Keratinocyte (primary cell): ENCODE measurements around the gene USP12. TPM values are rescaled to one million over a fixed set of nuclear protein-coding genes. Genes with fewer than 3 reads are reported as not detected.

Experiments
- DNase-seq: peaks from one replicate; pipeline ENCODE4 v3.0.0-alpha.2; 2011; ENCODE audit warnings: low read depth, missing footprints, low spot score
- FAIRE-seq: peaks from 2 replicates; lab custom pipeline; 2011; peaks lifted over from hg19 to GRCh38; lab: Jason Lieb, UNC
- H2AFZ ChIP-seq: 2 replicates; pipeline ENCODE4 v1.6.0; 2012; ENCODE audit warnings: low read length, control low read depth, inconsistent platforms; ENCODE audit not compliant: control insufficient read depth
- H3K27ac ChIP-seq: 2 replicates; pipeline ENCODE4 v1.5.1; 2011; ENCODE audit warnings: low read length; ENCODE audit not compliant: control insufficient read depth, insufficient read depth
- H3K27me3 ChIP-seq: 3 replicates; pipeline ENCODE4 v1.6.0; 2011; ENCODE audit warnings: low read length; ENCODE audit not compliant: control insufficient read depth, insufficient read depth; ENCODE audit errors: extremely low read depth
- H3K36me3 ChIP-seq, 2 experiments: 2 replicates in 1 of 2; 3 replicates in 1 of 2; pipeline ENCODE4 v1.5.1; 2011; ENCODE audit warnings: low read length in 2 of 2, mild to moderate bottlenecking in 1 of 2; ENCODE audit not compliant: control insufficient read depth in 2 of 2, insufficient read depth in 2 of 2; ENCODE audit errors: extremely low read depth in 1 of 2
- H3K4me1 ChIP-seq: 3 replicates; pipeline ENCODE4 v1.5.1; 2011; ENCODE audit warnings: low read length; ENCODE audit not compliant: control insufficient read depth, insufficient read depth; ENCODE audit errors: extremely low read depth
- H3K4me2 ChIP-seq: 3 replicates; pipeline ENCODE4 v1.6.0; 2011; ENCODE audit warnings: low read depth, low read length; ENCODE audit not compliant: control insufficient read depth, insufficient read depth; ENCODE audit errors: extremely low read depth
- H3K4me3 ChIP-seq, 3 experiments: fragments of 200-600 bp in 1 of 3; sonication (generic) in 1 of 3; 2 replicates in 2 of 3; 3 replicates in 1 of 3; pipeline ENCODE4 v1.5.1; 2011 to 2016; ENCODE audit warnings: low read length in 3 of 3, mild to moderate bottlenecking in 3 of 3, control low read depth in 2 of 3, inconsistent platforms in 1 of 3, low read depth in 1 of 3, mixed read lengths in 1 of 3, mixed run types in 1 of 3, moderate library complexity in 1 of 3; ENCODE audit not compliant: control insufficient read depth in 2 of 3, insufficient read depth in 2 of 3; ENCODE audit errors: extremely low read depth in 1 of 3
- H3K79me2 ChIP-seq: 2 replicates; pipeline ENCODE4 v1.6.0; 2012; ENCODE audit warnings: low read length; ENCODE audit not compliant: control insufficient read depth, insufficient read depth
- H3K9ac ChIP-seq: 3 replicates; pipeline ENCODE4 v1.6.0; 2011; ENCODE audit warnings: low read length; ENCODE audit not compliant: control insufficient read depth, insufficient read depth; ENCODE audit errors: extremely low read depth
- H3K9me1 ChIP-seq: 3 replicates; pipeline ENCODE4 v1.6.0; 2011; ENCODE audit warnings: low read length; ENCODE audit not compliant: control insufficient read depth, insufficient read depth; ENCODE audit errors: extremely low read depth
- H3K9me3 ChIP-seq: 2 replicates; pipeline ENCODE4 v1.5.1; 2012; ENCODE audit warnings: low read depth, low read length; ENCODE audit not compliant: control insufficient read depth
- H4K20me1 ChIP-seq: 3 replicates; pipeline ENCODE4 v1.6.0; 2011; ENCODE audit warnings: low read length; ENCODE audit not compliant: control insufficient read depth, insufficient read depth; ENCODE audit errors: extremely low read depth
- CTCF ChIP-seq, 3 experiments: IDR thresholded peaks in 1 of 3; conservative IDR thresholded peaks in 1 of 3; optimal IDR thresholded peaks in 1 of 3; 2 replicates in 2 of 3; 3 replicates in 1 of 3; pipeline versions ENCODE3 to v1.5.1; 2011; ENCODE audit warnings: low read length in 3 of 3, mild to moderate bottlenecking in 3 of 3, moderate library complexity in 2 of 3, control low read depth in 1 of 3, inconsistent platforms in 1 of 3; ENCODE audit not compliant: insufficient read depth in 2 of 3; ENCODE audit errors: extremely low read depth in 1 of 3
- EZH2 ChIP-seq: IDR thresholded peaks from one replicate; pipeline ENCODE4 v1.6.1; 2012; ENCODE audit warnings: inconsistent platforms, mild to moderate bottlenecking, low read length, moderate library complexity
- dilution Hi-C: fragments of 300-500 bp; cut with MboI; formaldehyde crosslinking; loops from one replicate; pipeline ENCODE4 v1.7.0; 2020; ENCODE audit warnings: low sequenced_read_pairs; ENCODE audit not compliant: extremely low pct_ligation_motif_present
- polyA plus RNA-seq, 5 experiments: library from polyadenylated mRNA; depleted of rRNA in 3 of 5; stranded (reverse) in 3 of 5; stranded (forward) in 1 of 5; unstranded in 1 of 5; fragments of >200 nt; gene quantifications; 1 replicate in 1 of 5; 2 replicates in 3 of 5; 3 replicates in 1 of 5; pipeline versions ENCODE4 v1.2.1 to v1.2.3, GENCODE V29; 2011 to 2012; ENCODE audit warnings: missing spikeins in 2 of 5, low read depth in 1 of 5, low replicate concordance in 1 of 5

USP12 gene
- polyA plus RNA-seq, 1 donor (not counting 4 experiments of a cell fraction or from before 2014, with no cell fraction given): 20.7 TPM

- DNase-seq: no peak
- Histone ChIP-seq H4K20me1 (peaks cover 6% of the 10 kb centered on the region), H3K9me1 (peaks cover 3% of the 10 kb centered on the region), H2AFZ (no peak overlapping the region), H3K4me3 (no peak overlapping the region), H3K36me3 (no peaks in the 10 kb centered on the region), H3K9ac (no peak overlapping the region), H3K9me3 (no peaks in the 10 kb centered on the region), H3K4me1 (peaks cover 26% of the 10 kb centered on the region), H3K79me2 (peaks cover 88% of the 10 kb centered on the region), H3K27me3 (no peaks in the 10 kb centered on the region), H3K4me2 (no peak overlapping the region), H3K27ac (no peak overlapping the region)
- FAIRE-seq: no peak
- TF ChIP-seq CTCF (optimal IDR thresholded peaks at IDR 0.05 in 1 of 3, IDR thresholded peaks at IDR 0.05 in 1 of 3, conservative IDR thresholded peaks at IDR 0.05 in 1 of 3; ENCODE audit: extremely low read depth in 1 of 3, insufficient read depth in 2 of 3, low read length in 3 of 3): no peak
- no peak for TF ChIP-seq EZH2
- dilution Hi-C loops: no loop called here
Observed at GRCh38 chr13:27166313-27166712, 5.3 kb downstream of the USP12 start.

- peaks cover 4% of the 10 kb centered on the region for H4K20me1 ChIP-seq
- no peak for FAIRE-seq
Observed at GRCh38 chr13:27161980-27162379, 9.6 kb downstream of the USP12 start.

More at GRCh38 chr13:27161980-27162379, 9.6 kb downstream of the USP12 start:
- H3K4me2 ChIP-seq: no peak overlapping the region
- peaks cover 93% of the 10 kb centered on the region for H3K79me2 ChIP-seq
- H3K9me3 ChIP-seq: no peaks in the 10 kb centered on the region
- H3K9ac ChIP-seq: no peak overlapping the region
- no peak overlapping the region for H2AFZ ChIP-seq
- H3K27me3 ChIP-seq: no peaks in the 10 kb centered on the region
- H3K36me3 ChIP-seq: peaks cover 0 to 3% of the 10 kb centered on the region in 2 experiments
- H3K27ac ChIP-seq: no peak overlapping the region
- no peak for DNase-seq
- no peak for TF ChIP-seq EZH2
- TF ChIP-seq CTCF (optimal IDR thresholded peaks at IDR 0.05 in 1 of 3, IDR thresholded peaks at IDR 0.05 in 1 of 3, conservative IDR thresholded peaks at IDR 0.05 in 1 of 3; ENCODE audit: extremely low read depth in 1 of 3, insufficient read depth in 2 of 3, low read length in 3 of 3): no peak
- H3K4me3 ChIP-seq: no peak overlapping the region
- no peaks in the 10 kb centered on the region for H3K4me1 ChIP-seq
- dilution Hi-C loops: no loop called here
- no peaks in the 10 kb centered on the region for H3K9me1 ChIP-seq
